Kidney (tissue), 14 donors: ENCODE results near the gene PLA2G4D. TPM values are rescaled to one million over a fixed set of nuclear protein-coding genes. Genes with fewer than 3 reads are reported as not detected.

ENCODE experiments used
- DNase-seq, 5 donors: peaks; one replicate each; pipeline ENCODE4 v3.0.0-alpha.2; 2013 to 2020
- FAIRE-seq: peaks from 2 replicates; lab custom pipeline; 2012; peaks lifted over from hg19 to GRCh38; lab: Jason Lieb, UNC
- H3K27ac ChIP-seq, 2 donors: one replicate each; pipeline ENCODE4 v1.7.0; 2013; ENCODE audit warnings: low read depth in 2 of 2, low read length in 2 of 2, inconsistent platforms in 1 of 2
- H3K27me3 ChIP-seq: one replicate; pipeline ENCODE4 v1.7.1; 2013; ENCODE audit warnings: low read length, inconsistent platforms; ENCODE audit not compliant: control insufficient read depth, insufficient read depth
- H3K36me3 ChIP-seq, 3 donors: one replicate each; pipeline versions ENCODE4 v1.7.0 to v1.7.1; 2013; ENCODE audit warnings: low read length in 3 of 3, control low read depth in 1 of 3, inconsistent platforms in 1 of 3; ENCODE audit not compliant: insufficient read depth in 3 of 3, control insufficient read depth in 2 of 3
- H3K4me1 ChIP-seq, 3 donors: one replicate each; pipeline versions ENCODE4 v1.7.0 to v1.7.1; 2013; ENCODE audit warnings: low read length in 3 of 3, inconsistent platforms in 1 of 3, low read depth in 1 of 3; ENCODE audit not compliant: control insufficient read depth in 2 of 3, insufficient read depth in 2 of 3
- H3K4me3 ChIP-seq, 3 donors: one replicate each; pipeline versions ENCODE4 v1.7.0 to v1.8.1; 2013; ENCODE audit warnings: low read length in 3 of 3, control low read depth in 1 of 3, inconsistent platforms in 1 of 3
- H3K9ac ChIP-seq, 3 donors: one replicate each; pipeline versions ENCODE4 v1.7.0 to v1.7.1; 2013; ENCODE audit warnings: low read length in 3 of 3, control low read depth in 1 of 3, inconsistent platforms in 1 of 3
- H3K9me3 ChIP-seq, 3 donors: one replicate each; pipeline versions ENCODE4 v1.7.0 to v1.7.1; 2013; ENCODE audit warnings: low read length in 3 of 3, control low read depth in 1 of 3, inconsistent platforms in 1 of 3; ENCODE audit not compliant: control insufficient read depth in 2 of 3, insufficient read depth in 1 of 3
- intact Hi-C: fragments of 100-400 bp; cut with DNase I; formaldehyde crosslinking; loops from one replicate; pipeline ENCODE4 v1.11.1; 2022
- polyA plus RNA-seq: library from polyadenylated mRNA; stranded (reverse); fragments of 350-450 nt; fragmentation: Illumina TruSeq; extraction: RNeasy Lipid Tissue Mini Kit (QIAGEN cat#74804); gene quantifications from one replicate; pipeline ENCODE4 v1.2.3, GENCODE V29; 2014; ENCODE audit warnings: low read depth, low replicate concordance; ENCODE audit not compliant: insufficient read depth
- total RNA-seq: library from RNA; stranded (reverse); fragmentation: NEBNext Ultra II Directional; extraction: Animal tissue kit (Norgen Biotek cat#: 25700); gene quantifications from one replicate; pipeline ENCODE4 v1.2.1, GENCODE V29; 2021
- TF ChIP-seq, protein P1 (sequence below): IDR thresholded peaks from 3 replicates; pipeline ENCODE4 v1.5.1; 2012; ENCODE audit warnings: mild to moderate bottlenecking, moderate library complexity, borderline replicate concordance; ENCODE audit not compliant: insufficient read depth; ENCODE audit errors: extremely low read depth
- donor health status: control.
- donor health status: control.
- donor health status: control.
- donor health status: control.
- donor health status: control.
- donor health status: DM: yes; HTN: yes; CAD: no.
- donor health status: Normal renal cell carcinoma (clear cell type).

PLA2G4D gene
- total and polyA plus RNA-seq, 2 donors from 2014 or later: not detected

- intact Hi-C loops: no loop called here
- TF ChIP-seq, protein P1, sequence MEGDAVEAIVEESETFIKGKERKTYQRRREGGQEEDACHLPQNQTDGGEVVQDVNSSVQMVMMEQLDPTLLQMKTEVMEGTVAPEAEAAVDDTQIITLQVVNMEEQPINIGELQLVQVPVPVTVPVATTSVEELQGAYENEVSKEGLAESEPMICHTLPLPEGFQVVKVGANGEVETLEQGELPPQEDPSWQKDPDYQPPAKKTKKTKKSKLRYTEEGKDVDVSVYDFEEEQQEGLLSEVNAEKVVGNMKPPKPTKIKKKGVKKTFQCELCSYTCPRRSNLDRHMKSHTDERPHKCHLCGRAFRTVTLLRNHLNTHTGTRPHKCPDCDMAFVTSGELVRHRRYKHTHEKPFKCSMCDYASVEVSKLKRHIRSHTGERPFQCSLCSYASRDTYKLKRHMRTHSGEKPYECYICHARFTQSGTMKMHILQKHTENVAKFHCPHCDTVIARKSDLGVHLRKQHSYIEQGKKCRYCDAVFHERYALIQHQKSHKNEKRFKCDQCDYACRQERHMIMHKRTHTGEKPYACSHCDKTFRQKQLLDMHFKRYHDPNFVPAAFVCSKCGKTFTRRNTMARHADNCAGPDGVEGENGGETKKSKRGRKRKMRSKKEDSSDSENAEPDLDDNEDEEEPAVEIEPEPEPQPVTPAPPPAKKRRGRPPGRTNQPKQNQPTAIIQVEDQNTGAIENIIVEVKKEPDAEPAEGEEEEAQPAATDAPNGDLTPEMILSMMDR: no peak
- no peak for FAIRE-seq
- Histone ChIP-seq H3K27ac (no peak overlapping the region), H3K4me1 (no peaks in the 10 kb centered on the region), H3K36me3 (no peaks in the 10 kb centered on the region), H3K9me3 (peaks cover 0 to 13% (median 0%) of the 10 kb centered on the region in 3 donors), H3K4me3 (no peak overlapping the region), H3K9ac (no peak overlapping the region), H3K27me3 (no peaks in the 10 kb centered on the region)
- no peak for DNase-seq
Measured at GRCh38 chr15:42141246-42141645, 46.9 kb upstream of the PLA2G4D start.

- H3K4me1 ChIP-seq: no peaks in the 10 kb centered on the region
- H3K9ac ChIP-seq: no peak overlapping the region
- H3K27ac ChIP-seq: no peak overlapping the region
- H3K36me3 ChIP-seq: no peaks in the 10 kb centered on the region
- peaks cover 0 to 13% (median 0%) of the 10 kb centered on the region in 3 donors for H3K9me3 ChIP-seq
- intact Hi-C loops: no loop called here
- FAIRE-seq (no peak), DNase-seq (peak in 1 of 5 donors; percentile 22)
- no peaks in the 10 kb centered on the region for H3K27me3 ChIP-seq
- no peak overlapping the region for H3K4me3 ChIP-seq
- TF ChIP-seq, protein P1: no peak
Measured at GRCh38 chr15:42140383-42141070, 46.2 kb upstream of the PLA2G4D start.

DNA sequence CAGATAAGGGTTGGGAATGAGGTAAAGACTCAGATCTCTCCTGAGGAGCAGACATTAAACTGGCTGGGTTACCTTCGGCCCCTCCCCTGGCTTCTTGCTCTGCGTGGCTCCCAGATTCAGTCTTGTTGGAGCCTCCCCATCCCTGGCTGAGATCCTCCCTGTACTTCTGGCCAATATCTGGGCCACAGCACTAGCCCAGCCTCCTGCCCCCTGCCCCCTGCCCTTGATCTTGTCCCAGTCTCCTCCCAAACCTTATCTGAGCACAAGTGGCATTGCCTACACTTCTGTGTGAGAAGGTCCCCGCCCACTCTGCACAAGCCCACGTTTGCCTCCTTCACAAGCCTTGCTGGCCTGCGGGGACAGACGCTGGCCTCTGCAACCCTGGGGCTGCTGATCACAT, 45.2 kb upstream of the PLA2G4D start:
- Histone ChIP-seq H3K36me3 (no peaks in the 10 kb centered on the region), H3K9me3 (peaks cover 0 to 13% (median 0%) of the 10 kb centered on the region in 3 donors), H3K4me3 (no peak overlapping the region), H3K4me1 (no peaks in the 10 kb centered on the region), H3K27ac (no peak overlapping the region), H3K9ac (no peak overlapping the region), H3K27me3 (no peaks in the 10 kb centered on the region)
- FAIRE-seq (no peak), DNase-seq (peak in 2 of 5 donors; percentile 18 to 30)
- TF ChIP-seq, protein P1: no peak
- intact Hi-C loops: no loop called here
